GM10266 (cell line): ENCODE results near the gene DCT.
"Not testable (repeated sequence)": the region's sequence is repeated elsewhere in the genome, so short reads cannot be mapped to it uniquely, and the experiment has no call there.

Experiments used
- DNase-seq: peaks from one replicate; pipeline ENCODE4 v3.0.0; 2012; ENCODE audit errors: extremely low spot score
- TF ChIP-seq, protein P1 (sequence below): IDR thresholded peaks from 2 replicates; pipeline ENCODE4 v1.5.1; 2012; ENCODE audit warnings: mild to moderate bottlenecking, low read depth; ENCODE audit not compliant: control insufficient read depth, insufficient read depth; ENCODE audit errors: missing control alignments

DCT gene

DNA sequence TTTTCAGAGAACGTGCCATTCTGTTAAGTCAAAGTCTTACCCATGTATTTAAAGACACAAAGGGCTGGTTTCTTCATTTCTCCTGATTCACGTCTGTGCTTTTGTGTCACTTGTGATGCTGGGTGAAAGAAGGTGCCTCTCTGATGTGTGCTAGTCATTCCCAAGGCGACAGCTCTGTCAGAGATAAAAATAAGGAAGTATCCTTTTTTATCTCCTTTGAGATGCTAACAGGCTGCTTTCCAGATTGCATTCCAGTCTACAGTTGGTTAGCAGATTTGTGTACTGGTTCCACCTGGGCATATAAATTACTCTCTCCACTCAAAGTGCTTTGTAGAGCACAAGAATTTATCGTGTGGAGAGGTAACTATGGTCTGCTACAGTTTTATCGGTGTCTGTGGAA lies 33.5 kb upstream of the DCT start:
- no peak for DNase-seq
- TF ChIP-seq, protein P1, sequence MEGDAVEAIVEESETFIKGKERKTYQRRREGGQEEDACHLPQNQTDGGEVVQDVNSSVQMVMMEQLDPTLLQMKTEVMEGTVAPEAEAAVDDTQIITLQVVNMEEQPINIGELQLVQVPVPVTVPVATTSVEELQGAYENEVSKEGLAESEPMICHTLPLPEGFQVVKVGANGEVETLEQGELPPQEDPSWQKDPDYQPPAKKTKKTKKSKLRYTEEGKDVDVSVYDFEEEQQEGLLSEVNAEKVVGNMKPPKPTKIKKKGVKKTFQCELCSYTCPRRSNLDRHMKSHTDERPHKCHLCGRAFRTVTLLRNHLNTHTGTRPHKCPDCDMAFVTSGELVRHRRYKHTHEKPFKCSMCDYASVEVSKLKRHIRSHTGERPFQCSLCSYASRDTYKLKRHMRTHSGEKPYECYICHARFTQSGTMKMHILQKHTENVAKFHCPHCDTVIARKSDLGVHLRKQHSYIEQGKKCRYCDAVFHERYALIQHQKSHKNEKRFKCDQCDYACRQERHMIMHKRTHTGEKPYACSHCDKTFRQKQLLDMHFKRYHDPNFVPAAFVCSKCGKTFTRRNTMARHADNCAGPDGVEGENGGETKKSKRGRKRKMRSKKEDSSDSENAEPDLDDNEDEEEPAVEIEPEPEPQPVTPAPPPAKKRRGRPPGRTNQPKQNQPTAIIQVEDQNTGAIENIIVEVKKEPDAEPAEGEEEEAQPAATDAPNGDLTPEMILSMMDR, result no peak

DNA sequence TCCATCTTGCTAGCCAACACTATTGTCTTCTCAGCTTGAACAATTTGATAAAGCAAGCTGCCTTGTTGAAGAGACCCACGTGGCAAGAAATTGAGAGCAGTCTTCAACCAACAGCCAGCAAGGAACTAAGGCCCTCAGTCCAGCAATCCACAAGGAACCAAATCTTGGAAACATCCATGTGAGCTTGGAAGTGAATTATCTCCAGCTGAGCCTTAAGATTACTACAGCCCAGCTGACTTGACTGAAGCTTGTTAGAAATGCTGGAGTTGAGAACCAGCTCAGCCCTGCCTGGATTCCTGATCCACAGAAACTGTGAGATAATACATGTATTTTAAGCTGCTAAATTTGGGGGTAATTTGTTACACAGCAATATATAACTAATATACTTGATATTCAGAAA lies 26.2 kb upstream of the DCT start:
- TF ChIP-seq, protein P1, result no peak
- DNase-seq, result no peak

DNA sequence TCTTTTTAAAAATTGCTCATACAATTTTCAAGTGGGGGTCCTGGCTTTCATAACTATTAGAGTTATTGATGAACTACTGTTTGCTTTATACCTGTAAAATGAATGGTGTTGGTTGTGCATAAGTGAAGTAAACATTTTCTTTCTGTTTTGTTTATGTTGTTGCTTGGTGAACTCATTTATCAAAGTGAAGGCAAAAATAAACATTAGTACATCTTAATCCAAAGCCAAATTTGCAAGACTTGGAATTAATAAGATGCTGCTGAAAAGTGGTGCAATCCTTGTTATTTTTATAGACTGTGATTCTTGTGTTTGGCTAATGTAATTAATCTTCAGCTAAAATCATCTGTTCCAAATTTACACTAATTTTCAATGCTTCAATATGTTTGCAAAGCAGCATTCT lies 24.4 kb upstream of the DCT start:
- TF ChIP-seq, protein P1, result no peak
- DNase-seq, result no peak

DNA sequence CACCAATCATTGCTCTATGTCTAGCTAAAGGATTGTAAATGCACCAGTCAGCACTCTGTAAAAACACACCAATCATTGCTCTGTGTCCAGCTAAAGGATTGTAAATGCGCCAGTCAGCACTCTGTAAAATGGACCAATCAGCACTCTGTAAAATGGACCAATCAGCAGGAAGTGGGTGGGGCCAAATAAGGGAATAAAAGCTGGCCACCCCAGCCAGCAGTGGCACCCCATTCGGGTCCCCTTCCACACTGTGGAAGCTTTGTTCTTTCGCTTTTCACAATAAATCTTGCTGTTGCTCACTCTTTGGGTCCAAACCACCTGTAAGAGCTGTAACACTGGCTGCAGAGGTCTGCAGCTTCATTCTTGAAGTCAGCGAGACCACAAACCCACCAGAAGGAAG lies 19.3 kb upstream of the DCT start:
- DNase-seq, result not testable (repeated sequence)

DNA sequence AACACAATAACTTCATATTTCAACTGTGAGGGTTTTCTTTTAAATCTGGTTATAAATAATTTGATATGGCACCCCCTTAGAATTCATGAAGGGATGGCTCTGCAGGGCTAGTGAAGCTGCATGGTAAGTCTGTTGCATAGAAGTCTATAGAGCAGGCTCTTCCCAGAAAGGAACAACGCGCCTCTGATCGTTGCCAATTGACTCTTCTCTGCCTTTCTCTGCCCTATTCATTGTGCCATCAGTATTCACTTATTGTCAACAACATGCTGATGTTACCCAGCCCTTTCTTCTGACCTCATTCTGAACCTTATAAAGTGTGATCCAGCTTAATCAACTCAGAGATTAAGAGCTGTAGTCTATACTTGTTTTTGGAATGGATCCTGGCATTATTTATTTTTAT lies 16.3 kb upstream of the DCT start:
- TF ChIP-seq, protein P1, result no peak

DNA sequence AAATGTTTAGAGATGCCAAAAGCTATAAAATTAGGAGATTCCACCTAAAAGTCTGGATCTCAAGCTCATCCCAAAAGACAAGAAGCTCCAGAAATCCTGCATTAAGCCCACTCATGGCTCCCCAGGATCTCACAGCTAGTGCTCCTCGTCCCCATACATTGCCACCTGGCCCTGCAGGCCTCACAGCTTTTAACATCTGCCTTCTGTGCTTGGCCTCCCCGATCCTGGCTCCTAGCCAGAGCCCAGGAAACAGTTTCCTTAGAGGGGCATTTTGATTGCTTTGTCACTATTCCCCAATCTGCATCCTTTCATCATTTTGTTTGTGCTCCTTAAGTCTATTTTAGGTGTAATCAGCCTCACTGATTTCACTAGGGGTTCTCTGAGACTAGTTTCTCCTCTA lies 14.5 kb upstream of the DCT start:
- no peak for DNase-seq
- TF ChIP-seq, protein P1, result no peak

More for the DNA sequence above, 16.3 kb upstream of the DCT start:
- no peak for DNase-seq

DNA sequence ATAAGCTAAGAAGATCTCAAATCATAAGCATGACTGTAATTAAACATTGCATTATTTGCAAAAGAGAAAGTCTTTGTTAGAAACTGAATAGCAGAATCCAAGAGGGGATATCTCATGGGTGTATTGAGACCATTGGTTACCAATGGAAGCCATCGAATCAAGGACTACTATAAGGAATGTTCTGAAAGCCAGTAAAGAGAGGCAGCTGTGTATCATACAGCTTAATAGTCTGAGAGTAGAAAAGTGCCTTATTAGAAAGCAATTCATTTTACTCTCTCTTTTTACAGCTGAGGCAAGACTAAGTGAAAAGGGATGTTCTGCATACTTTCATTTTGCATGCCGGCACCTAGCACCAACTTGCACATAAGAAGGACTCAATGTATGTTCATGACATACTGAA lies 7.6 kb upstream of the DCT start:
- TF ChIP-seq, protein P1, result no peak

DNA sequence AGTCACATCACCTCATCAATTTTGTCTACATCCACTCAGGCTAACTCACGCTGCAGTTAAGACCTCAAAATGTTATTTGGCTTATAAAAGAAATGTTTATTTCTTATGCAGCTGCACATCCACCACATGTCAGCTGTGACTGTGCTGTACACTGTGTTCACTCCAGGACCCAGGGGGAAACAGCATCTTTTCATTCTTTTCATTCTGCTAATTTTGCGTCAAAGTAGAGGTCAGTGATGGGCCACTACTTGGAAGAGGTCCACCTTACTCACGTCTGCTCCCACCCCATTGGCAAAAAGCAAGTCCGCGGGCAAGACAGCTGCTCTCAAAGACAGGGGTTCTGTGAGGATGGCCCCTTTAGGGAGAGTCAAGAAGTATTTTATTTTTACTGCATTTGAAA lies 4.5 kb upstream of the DCT start:
- TF ChIP-seq, protein P1, result no peak
- DNase-seq, result no peak

More for the DNA sequence above, 7.6 kb upstream of the DCT start:
- DNase-seq, result no peak
